Mesendoderm (in vitro differentiated cells): Measurements from ENCODE around the gene ACVR1.
A peak's percentile ranks its signal among the peaks of the same experiment; 100 is the strongest.

ENCODE experiments used
- DNase-seq: peaks from one replicate; pipeline ENCODE4 v3.0.0; 2013
- H2AK5ac ChIP-seq: 2 replicates; pipeline ENCODE4 v1.6.1; 2013; ENCODE audit warnings: low read length, inconsistent platforms
- H2BK120ac ChIP-seq: 2 replicates; pipeline ENCODE4 v1.6.1; 2013; ENCODE audit warnings: low read depth, mild to moderate bottlenecking, low read length, moderate library complexity, mixed read lengths
- H2BK15ac ChIP-seq: replicated peaks from 2 replicates; pipeline ENCODE4 v1.6.1; 2013; ENCODE audit warnings: low read depth, mild to moderate bottlenecking, moderate library complexity
- H2BK5ac ChIP-seq: 2 replicates; pipeline ENCODE4 v1.6.1; 2013; ENCODE audit warnings: low read length, inconsistent platforms
- H3K18ac ChIP-seq: 2 replicates; pipeline ENCODE4 v1.6.1; 2013; ENCODE audit warnings: mild to moderate bottlenecking, low read length, mixed read lengths
- H3K23ac ChIP-seq: one replicate; pipeline ENCODE4 v1.6.1; 2013; ENCODE audit warnings: low read length
- H3K27ac ChIP-seq: 2 replicates; pipeline ENCODE4 v1.5.1; 2013; ENCODE audit warnings: low read depth, mild to moderate bottlenecking, inconsistent platforms, low read length, moderate library complexity
- H3K27me3 ChIP-seq: 2 replicates; pipeline ENCODE4 v1.6.1; 2013; ENCODE audit warnings: low read length, control low read depth, mild to moderate bottlenecking, inconsistent platforms; ENCODE audit not compliant: insufficient read depth, poor library complexity
- H3K36me3 ChIP-seq: 2 replicates; pipeline ENCODE4 v1.6.1; 2013; ENCODE audit warnings: low read length, inconsistent platforms; ENCODE audit not compliant: control insufficient read depth, insufficient read depth
- H3K4ac ChIP-seq: one replicate; pipeline ENCODE4 v1.6.1; 2013; ENCODE audit warnings: low read depth, mild to moderate bottlenecking, low read length, moderate library complexity
- H3K4me1 ChIP-seq: 2 replicates; pipeline ENCODE4 v1.6.1; 2013; ENCODE audit warnings: low read depth, low read length, inconsistent platforms; ENCODE audit not compliant: control insufficient read depth
- H3K4me2 ChIP-seq: 2 replicates; pipeline ENCODE4 v1.6.1; 2013; ENCODE audit warnings: low read length
- H3K4me3 ChIP-seq: 2 replicates; pipeline ENCODE4 v1.5.1; 2013; ENCODE audit warnings: mild to moderate bottlenecking, low read length
- H3K56ac ChIP-seq: one replicate; pipeline ENCODE4 v1.6.1; 2013; ENCODE audit warnings: low read length
- H3K79me1 ChIP-seq: 2 replicates; pipeline ENCODE4 v1.6.1; 2013; ENCODE audit warnings: low read length, inconsistent platforms
- H3K79me2 ChIP-seq: 2 replicates; pipeline ENCODE4 v1.6.1; 2013; ENCODE audit warnings: mild to moderate bottlenecking, low read length; ENCODE audit not compliant: control insufficient read depth, insufficient read depth
- H3K9ac ChIP-seq: 2 replicates; pipeline ENCODE4 v1.6.1; 2013; ENCODE audit warnings: low read length, inconsistent platforms
- H4K5ac ChIP-seq: one replicate; pipeline ENCODE4 v1.6.1; 2013; ENCODE audit warnings: low read length
- H4K8ac ChIP-seq: one replicate; pipeline ENCODE4 v1.6.1; 2013; ENCODE audit warnings: low read depth, mild to moderate bottlenecking, control low read depth, low read length, moderate library complexity
- whole genome bisulfite sequencing: extraction: QIAGEN DNeasy Blood & Tissue Kit; methylation state at CpG from one replicate; pipeline ENCODE4 v1.1.7; 2013; ENCODE audit warnings: low lambda C conversion rate, missing lambda C conversion rate; ENCODE audit not compliant: insufficient coverage; ENCODE audit errors: extremely low coverage; 5-methylcytosine and 5-hydroxymethylcytosine counted together

The ACVR1 gene

GRCh38 chr2:157698430-157698829 lies 177.7 kb downstream of the ACVR1 start:
- no peak overlapping the region for H2BK15ac ChIP-seq
- H3K9ac ChIP-seq = no peak overlapping the region
- H3K27ac ChIP-seq = no peak overlapping the region
- no peaks in the 10 kb centered on the region for H3K36me3 ChIP-seq
- H3K4me2 ChIP-seq = no peak overlapping the region
- H3K4me3 ChIP-seq = no peak overlapping the region
- H2AK5ac ChIP-seq = no peak overlapping the region
- no peak overlapping the region for H3K4ac ChIP-seq
- peak; percentile 31 for DNase-seq
- H2BK120ac ChIP-seq = no peak overlapping the region
- H2BK5ac ChIP-seq = no peak overlapping the region
- H3K56ac ChIP-seq = no peak overlapping the region
- no peak overlapping the region for H4K8ac ChIP-seq
- no peak overlapping the region for H4K5ac ChIP-seq
- no peaks in the 10 kb centered on the region for H3K27me3 ChIP-seq
- H3K4me1 ChIP-seq = no peaks in the 10 kb centered on the region
- no peak overlapping the region for H3K23ac ChIP-seq
- H3K79me1 ChIP-seq = no peaks in the 10 kb centered on the region
- no CpG with 5 or more reads among the region's 1 CpG for WGBS
- H3K18ac ChIP-seq = no peak overlapping the region
- no peaks in the 10 kb centered on the region for H3K79me2 ChIP-seq

- Histone ChIP-seq H3K4me2 (no peak overlapping the region), H3K23ac (no peak overlapping the region), H3K79me1 (no peaks in the 10 kb centered on the region), H3K36me3 (no peaks in the 10 kb centered on the region), H3K9ac (no peak overlapping the region), H3K4me1 (no peaks in the 10 kb centered on the region), H3K27me3 (no peaks in the 10 kb centered on the region), H4K5ac (no peak overlapping the region), H3K4me3 (no peak overlapping the region), H3K18ac (no peak overlapping the region), H2BK15ac (no peak overlapping the region), H2BK5ac (no peak overlapping the region), H2BK120ac (no peak overlapping the region), H3K56ac (no peak overlapping the region), H4K8ac (no peak overlapping the region), H2AK5ac (no peak overlapping the region), H3K27ac (no peak overlapping the region), H3K79me2 (no peaks in the 10 kb centered on the region), H3K4ac (no peak overlapping the region)
- no CpG with 5 or more reads among the region's 3 CpGs for WGBS
- no peak for DNase-seq
Observed at GRCh38 chr2:157696036-157696435, 180.1 kb downstream of the ACVR1 start.

GRCh38 chr2:157692768-157693167 lies 183.4 kb downstream of the ACVR1 start:
- Histone ChIP-seq H3K27me3 (no peaks in the 10 kb centered on the region), H3K9ac (no peak overlapping the region), H3K56ac (no peak overlapping the region), H3K4me3 (no peak overlapping the region), H3K27ac (no peak overlapping the region), H3K18ac (no peak overlapping the region), H2AK5ac (no peak overlapping the region), H2BK5ac (no peak overlapping the region), H3K4ac (no peak overlapping the region), H4K8ac (no peak overlapping the region), H3K79me1 (no peaks in the 10 kb centered on the region), H3K4me2 (no peak overlapping the region), H3K36me3 (no peaks in the 10 kb centered on the region), H2BK120ac (no peak overlapping the region), H3K23ac (no peak overlapping the region), H3K4me1 (no peaks in the 10 kb centered on the region), H2BK15ac (no peak overlapping the region), H4K5ac (no peak overlapping the region), H3K79me2 (no peaks in the 10 kb centered on the region)
- WGBS = no CpG with 5 or more reads among the region's 2 CpGs
- peak; percentile 4 for DNase-seq

- no peak overlapping the region for H3K27ac ChIP-seq
- WGBS = 100% methylated on average over 1 of the region's 4 CpGs
Observed at GRCh38 chr2:157691695-157692094, 184.4 kb downstream of the ACVR1 start.

GRCh38 chr2:157691131-157691530 lies 185.0 kb downstream of the ACVR1 start:
- H2BK5ac ChIP-seq = no peak overlapping the region
- no peaks in the 10 kb centered on the region for H3K4me1 ChIP-seq
- H3K9ac ChIP-seq = no peak overlapping the region
- H3K79me1 ChIP-seq = no peaks in the 10 kb centered on the region
- no peaks in the 10 kb centered on the region for H3K36me3 ChIP-seq
- no peak overlapping the region for H2AK5ac ChIP-seq
- no peak overlapping the region for H4K8ac ChIP-seq
- peaks cover 4% of the 10 kb centered on the region for H3K27me3 ChIP-seq
- no peak overlapping the region for H2BK120ac ChIP-seq
- no peak overlapping the region for H3K4me3 ChIP-seq
- no peak overlapping the region for H3K4ac ChIP-seq
- no peaks in the 10 kb centered on the region for H3K79me2 ChIP-seq
- H3K18ac ChIP-seq = no peak overlapping the region
- no peak overlapping the region for H4K5ac ChIP-seq
- H3K56ac ChIP-seq = no peak overlapping the region
- DNase-seq = no peak
- no peak overlapping the region for H2BK15ac ChIP-seq
- no peak overlapping the region for H3K27ac ChIP-seq
- WGBS = no CpG with 5 or more reads among the region's 1 CpG
- H3K4me2 ChIP-seq = no peak overlapping the region
- H3K23ac ChIP-seq = no peak overlapping the region

More at GRCh38 chr2:157691695-157692094, 184.4 kb downstream of the ACVR1 start:
- H3K79me2 ChIP-seq = no peaks in the 10 kb centered on the region
- H3K36me3 ChIP-seq = no peaks in the 10 kb centered on the region
- no peak overlapping the region for H3K23ac ChIP-seq
- no peaks in the 10 kb centered on the region for H3K27me3 ChIP-seq
- H3K4ac ChIP-seq = no peak overlapping the region
- no peak overlapping the region for H3K9ac ChIP-seq
- H3K18ac ChIP-seq = no peak overlapping the region
- H3K79me1 ChIP-seq = no peaks in the 10 kb centered on the region
- no peak overlapping the region for H4K8ac ChIP-seq
- no peaks in the 10 kb centered on the region for H3K4me1 ChIP-seq
- DNase-seq = no peak
- H2BK15ac ChIP-seq = no peak overlapping the region
- H3K56ac ChIP-seq = no peak overlapping the region
- no peak overlapping the region for H3K4me3 ChIP-seq
- no peak overlapping the region for H3K4me2 ChIP-seq
- H2BK5ac ChIP-seq = no peak overlapping the region
- no peak overlapping the region for H2BK120ac ChIP-seq
- H2AK5ac ChIP-seq = no peak overlapping the region
- no peak overlapping the region for H4K5ac ChIP-seq
